ENCODE measurements around the gene FAM24A.

DNA sequence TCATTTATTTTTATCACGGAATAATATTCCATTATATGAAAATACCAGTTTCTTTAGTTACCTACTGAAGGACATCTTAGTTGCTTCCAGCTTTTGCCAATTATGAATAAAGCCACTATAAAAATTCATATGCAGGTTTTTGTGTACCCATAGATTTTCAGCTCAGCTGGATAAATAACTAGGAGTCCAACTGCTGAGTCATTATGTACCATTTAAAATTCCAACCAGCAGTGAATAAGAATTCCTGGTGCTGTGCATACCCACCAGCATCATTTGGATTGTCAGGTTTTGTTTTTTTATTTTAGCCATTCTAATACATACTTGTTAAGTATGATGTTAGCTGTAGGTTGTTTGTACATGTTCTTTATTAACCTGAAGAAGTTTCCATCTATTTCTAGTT, 45.5 kb upstream of the FAM24A start:
- TF ChIP-seq CTCF (IDR thresholded peaks at IDR 0.05) (no peak), EZH2 (IDR thresholded peaks at IDR 0.05; ENCODE audit: borderline replicate concordance, insufficient read depth, low read depth, low read length, poor library complexity, severe bottlenecking) (no peak)

All from B cell (primary cell).